Measurements from ENCODE around the gene KRTAP5-7.

The KRTAP5-7 gene

DNA sequence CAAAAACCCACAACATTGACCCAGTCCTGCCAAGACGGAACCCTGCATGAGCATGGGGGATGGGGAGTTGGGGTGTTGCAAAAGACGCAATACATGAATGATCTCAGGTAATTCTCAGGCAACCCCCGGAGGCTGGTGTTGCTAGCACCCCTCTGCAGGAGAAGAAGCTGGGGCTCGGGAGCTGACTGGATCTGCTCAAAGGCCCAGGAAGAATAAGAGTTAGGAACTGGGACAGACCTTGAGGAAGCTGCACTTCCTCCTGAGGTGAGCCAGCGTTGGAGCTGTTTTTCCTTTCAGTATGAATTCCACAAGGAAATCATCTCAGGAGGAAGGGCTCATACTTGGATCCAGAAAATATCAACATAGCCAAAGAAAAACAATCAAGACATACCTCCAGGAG, 21.1 kb downstream of the KRTAP5-7 start, which contains the start of gene KRTAP5-9:
Gene KRTAP5-9 (plus strand): TSS at position 301 of the 400 bp plus-strand sequence. CDS start 238 bp downstream, outside the sequence.
- H3K9me3 Mint-ChIP-seq: peaks cover 18% of the 10 kb centered on the region
- no peak within 1 kb of the TSS for H3K4me3 Mint-ChIP-seq
- H3K4me1 Mint-ChIP-seq: peaks cover 24% of the 10 kb centered on the region
- TF ChIP-seq, protein P1, sequence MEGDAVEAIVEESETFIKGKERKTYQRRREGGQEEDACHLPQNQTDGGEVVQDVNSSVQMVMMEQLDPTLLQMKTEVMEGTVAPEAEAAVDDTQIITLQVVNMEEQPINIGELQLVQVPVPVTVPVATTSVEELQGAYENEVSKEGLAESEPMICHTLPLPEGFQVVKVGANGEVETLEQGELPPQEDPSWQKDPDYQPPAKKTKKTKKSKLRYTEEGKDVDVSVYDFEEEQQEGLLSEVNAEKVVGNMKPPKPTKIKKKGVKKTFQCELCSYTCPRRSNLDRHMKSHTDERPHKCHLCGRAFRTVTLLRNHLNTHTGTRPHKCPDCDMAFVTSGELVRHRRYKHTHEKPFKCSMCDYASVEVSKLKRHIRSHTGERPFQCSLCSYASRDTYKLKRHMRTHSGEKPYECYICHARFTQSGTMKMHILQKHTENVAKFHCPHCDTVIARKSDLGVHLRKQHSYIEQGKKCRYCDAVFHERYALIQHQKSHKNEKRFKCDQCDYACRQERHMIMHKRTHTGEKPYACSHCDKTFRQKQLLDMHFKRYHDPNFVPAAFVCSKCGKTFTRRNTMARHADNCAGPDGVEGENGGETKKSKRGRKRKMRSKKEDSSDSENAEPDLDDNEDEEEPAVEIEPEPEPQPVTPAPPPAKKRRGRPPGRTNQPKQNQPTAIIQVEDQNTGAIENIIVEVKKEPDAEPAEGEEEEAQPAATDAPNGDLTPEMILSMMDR (IDR thresholded peaks at IDR 0.05): no peak
- no peaks in the 10 kb centered on the region for H3K36me3 Mint-ChIP-seq (ENCODE audit: low read depth)
- no peak for DNase-seq
- H3K27me3 Mint-ChIP-seq (ENCODE audit: low read depth, poor library complexity): peaks cover 30% of the 10 kb centered on the region
- H3K27ac Mint-ChIP-seq: no peak within 1 kb of the TSS

DNA sequence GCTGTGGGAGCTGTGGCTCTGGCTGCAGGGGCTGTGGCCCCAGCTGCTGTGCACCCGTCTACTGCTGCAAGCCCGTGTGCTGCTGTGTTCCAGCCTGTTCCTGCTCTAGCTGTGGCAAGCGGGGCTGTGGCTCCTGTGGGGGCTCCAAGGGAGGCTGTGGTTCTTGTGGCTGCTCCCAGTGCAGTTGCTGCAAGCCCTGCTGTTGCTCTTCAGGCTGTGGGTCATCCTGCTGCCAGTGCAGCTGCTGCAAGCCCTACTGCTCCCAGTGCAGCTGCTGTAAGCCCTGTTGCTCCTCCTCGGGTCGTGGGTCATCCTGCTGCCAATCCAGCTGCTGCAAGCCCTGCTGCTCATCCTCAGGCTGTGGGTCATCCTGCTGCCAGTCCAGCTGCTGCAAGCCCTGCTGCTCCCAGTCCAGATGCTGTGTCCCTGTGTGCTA, 21.7 kb downstream of the KRTAP5-7 start:
- Mint-ChIP-seq H3K4me3 (no peak overlapping the region), H3K9me3 (peaks cover 18% of the 10 kb centered on the region)
- no peak for DNase-seq

DNA sequence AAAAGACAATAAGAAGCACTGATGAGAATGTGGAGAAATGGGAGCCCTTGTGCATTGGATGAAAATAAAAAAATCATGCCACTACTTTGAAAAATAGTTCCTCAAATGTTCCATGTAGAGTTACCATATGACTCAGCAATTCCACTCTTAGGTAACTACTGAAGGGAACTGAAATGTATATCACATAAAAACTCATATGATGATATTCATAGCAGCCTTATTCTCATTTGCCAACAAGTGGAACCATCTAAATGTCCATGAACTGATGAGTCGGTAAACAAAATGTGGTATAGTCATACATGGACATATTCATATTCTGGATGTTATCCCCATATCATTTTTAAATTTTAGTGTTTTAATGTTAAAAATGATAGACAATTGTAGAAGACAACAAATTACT, 24.6 kb downstream of the KRTAP5-7 start:
- H3K27ac Mint-ChIP-seq: no peak overlapping the region
- TF ChIP-seq, protein P1 (IDR thresholded peaks at IDR 0.05): no peak
- peaks cover 5% of the 10 kb centered on the region for H3K9me3 Mint-ChIP-seq
- peaks cover 30% of the 10 kb centered on the region for H3K27me3 Mint-ChIP-seq (ENCODE audit: low read depth, poor library complexity)
- H3K4me1 Mint-ChIP-seq: no peaks in the 10 kb centered on the region
- no peak overlapping the region for H3K4me3 Mint-ChIP-seq
- DNase-seq: no peak
- no peaks in the 10 kb centered on the region for H3K36me3 Mint-ChIP-seq (ENCODE audit: low read depth)

More for the DNA sequence above, 21.7 kb downstream of the KRTAP5-7 start:
- H3K4me1 Mint-ChIP-seq: peaks cover 18% of the 10 kb centered on the region
- peaks cover 30% of the 10 kb centered on the region for H3K27me3 Mint-ChIP-seq (ENCODE audit: low read depth, poor library complexity)
- TF ChIP-seq, protein P1 (IDR thresholded peaks at IDR 0.05): no peak
- H3K36me3 Mint-ChIP-seq (ENCODE audit: low read depth): no peaks in the 10 kb centered on the region
- no peak overlapping the region for H3K27ac Mint-ChIP-seq

DNA sequence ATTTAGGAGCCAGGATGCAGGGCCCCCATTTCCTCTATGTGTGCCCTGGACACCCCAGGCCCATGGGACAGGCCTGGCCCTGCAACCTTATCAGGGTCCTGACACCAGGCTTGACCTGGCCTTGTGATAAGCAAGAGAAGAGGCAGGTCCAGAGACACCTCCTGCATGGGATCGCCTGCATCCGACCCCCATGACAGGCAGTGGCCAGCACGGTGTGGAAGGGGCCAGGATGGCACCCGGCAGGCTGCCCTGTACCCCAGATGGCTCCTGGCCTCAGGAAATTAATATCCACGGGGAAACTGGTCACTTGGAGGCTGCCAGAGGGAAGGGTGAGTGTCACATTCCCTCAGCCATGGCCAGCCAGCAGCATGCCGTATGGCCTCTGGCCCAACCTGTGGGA, 27.9 kb downstream of the KRTAP5-7 start:
- DNase-seq: no peak
- Mint-ChIP-seq H3K27ac (no peak overlapping the region), H3K4me3 (no peak overlapping the region), H3K9me3 (peaks cover 28% of the 10 kb centered on the region), H3K27me3 (ENCODE audit: low read depth, poor library complexity) (peaks cover 14% of the 10 kb centered on the region), H3K4me1 (no peaks in the 10 kb centered on the region), H3K36me3 (ENCODE audit: low read depth) (no peaks in the 10 kb centered on the region)
- TF ChIP-seq, protein P1 (IDR thresholded peaks at IDR 0.05): no peak

DNA sequence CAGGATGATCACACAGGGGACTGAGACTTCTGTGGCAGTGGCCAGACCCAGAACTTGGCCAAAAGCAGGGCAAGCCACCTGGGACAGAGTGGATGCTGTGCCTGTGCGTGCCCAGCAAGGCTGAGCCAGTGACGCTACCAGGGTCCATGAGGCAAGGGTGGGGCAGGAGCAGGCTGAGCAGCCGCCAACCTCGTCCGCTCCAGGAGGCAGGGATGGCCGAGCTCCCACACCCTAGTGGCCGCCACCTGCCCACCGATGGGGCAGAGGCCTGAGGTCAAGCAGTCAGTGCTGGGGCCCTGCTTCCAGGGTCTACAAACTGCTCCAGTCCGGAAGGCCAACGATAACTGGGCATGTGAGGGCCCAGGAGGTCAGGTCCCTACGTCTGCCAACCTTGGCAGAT, 28.4 kb downstream of the KRTAP5-7 start:
- Mint-ChIP-seq H3K4me3 (no peak overlapping the region), H3K27me3 (ENCODE audit: low read depth, poor library complexity) (peaks cover 13% of the 10 kb centered on the region), H3K9me3 (peaks cover 33% of the 10 kb centered on the region), H3K27ac (no peak overlapping the region), H3K36me3 (ENCODE audit: low read depth) (no peaks in the 10 kb centered on the region), H3K4me1 (no peaks in the 10 kb centered on the region)
- DNase-seq: no peak
- TF ChIP-seq, protein P1 (IDR thresholded peaks at IDR 0.05): no peak

DNA sequence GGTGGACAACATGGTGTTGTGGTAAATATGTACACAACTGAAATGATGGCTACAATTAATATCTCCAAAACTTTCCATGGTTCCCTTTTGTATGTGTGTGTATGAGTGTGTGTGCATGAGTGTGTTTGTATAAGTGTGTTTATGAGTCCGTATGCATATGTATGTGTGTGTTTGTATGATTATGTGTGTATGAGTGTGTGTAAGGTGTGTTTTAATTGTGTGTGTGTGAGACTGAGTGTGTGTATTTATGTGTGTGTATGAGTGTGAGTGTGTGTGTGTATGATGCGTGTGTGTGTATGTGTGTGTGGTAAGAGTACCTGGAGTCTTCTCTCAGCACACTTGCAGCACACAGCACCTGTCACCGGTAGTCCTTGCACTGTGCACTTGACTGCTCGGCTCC, 29.0 kb downstream of the KRTAP5-7 start:
- Mint-ChIP-seq H3K4me3 (no peak overlapping the region), H3K27me3 (ENCODE audit: low read depth, poor library complexity) (peaks cover 10% of the 10 kb centered on the region), H3K27ac (no peak overlapping the region), H3K36me3 (ENCODE audit: low read depth) (no peaks in the 10 kb centered on the region), H3K4me1 (no peaks in the 10 kb centered on the region), H3K9me3 (peaks cover 37% of the 10 kb centered on the region)
- TF ChIP-seq, protein P1 (IDR thresholded peaks at IDR 0.05): no peak
- no peak for DNase-seq

Measured in nephron progenitor cell (in vitro differentiated cells).